Activated naive CD8-positive, alpha-beta T cell treated with anti-CD3 and anti-CD28 coated beads for 36 hours (primary cell): ENCODE data around the gene HIGD1A. TPM values are rescaled to one million over a fixed set of nuclear protein-coding genes. Genes with fewer than 3 reads are reported as not detected.

Source experiments
- total RNA-seq, 2 experiments: library from RNA; stranded (reverse); gene quantifications; one replicate each; pipeline ENCODE4 v1.2.3, GENCODE V29; 2021

The HIGD1A gene
- total RNA-seq, 2 experiments from 2014 or later, result 83.1 to 85.3 TPM

Other genes starting within 250 kb of the HIGD1A start
- gene SEC22C, start 222.5 kb downstream of the HIGD1A start, total RNA-seq, result 10 to 100 TPM; 40.0 to 42.3 TPM
- gene SS18L2, start 213.6 kb downstream of the HIGD1A start, total RNA-seq, result 10 to 100 TPM; 77.2 to 78.7 TPM
- gene NKTR, start 203.8 kb downstream of the HIGD1A start, total RNA-seq, result 10 to 100 TPM; 43.9 to 52.9 TPM
- under 1 TPM; 0.68 to 0.87 TPM for gene ZBTB47, start 150.8 kb downstream of the HIGD1A start, total RNA-seq
- not detected for gene KLHL40, start 119.0 kb downstream of the HIGD1A start, total RNA-seq
- gene HHATL, start 101.7 kb downstream of the HIGD1A start, total RNA-seq, result not detected
- gene CCDC13, start 31.2 kb downstream of the HIGD1A start, total RNA-seq, result under 1 TPM in 1 of 2 experiments, not detected in 1; 0.49 TPM
- 1 to 10 TPM; 2.8 to 2.9 TPM for gene ACKR2, start 5.0 kb upstream of the HIGD1A start, total RNA-seq
- not detected for gene CYP8B1, start 71.4 kb upstream of the HIGD1A start, total RNA-seq
- 1 to 10 TPM; 4.9 to 5.3 TPM for gene ZNF662, start 101.7 kb upstream of the HIGD1A start, total RNA-seq
- gene GASK1A, start 174.8 kb upstream of the HIGD1A start, total RNA-seq, result under 1 TPM in 1 of 2 experiments, not detected in 1; 0.08 TPM